Glutamatergic neuron (in vitro differentiated cells): Measurements from ENCODE around the gene BPIFB6. TPM values are rescaled to one million over a fixed set of nuclear protein-coding genes. Genes with fewer than 3 reads are reported as not detected.

ENCODE experiments used
- DNase-seq: peaks from one replicate; pipeline ENCODE4 v3.0.0; 2022
- H3K27ac Mint-ChIP-seq: one replicate; pipeline ENCODE4 v1.8.0; 2020; ENCODE audit warnings: mild to moderate bottlenecking, mixed read lengths, inconsistent platforms; ENCODE audit not compliant: unreplicated experiment
- H3K27me3 Mint-ChIP-seq: one replicate; pipeline ENCODE4 v1.8.0; 2020; ENCODE audit warnings: mild to moderate bottlenecking, moderate library complexity, mixed read lengths, inconsistent platforms; ENCODE audit not compliant: unreplicated experiment
- H3K36me3 Mint-ChIP-seq: one replicate; pipeline ENCODE4 v1.8.0; 2020; ENCODE audit warnings: mild to moderate bottlenecking, mixed read lengths, inconsistent platforms; ENCODE audit not compliant: unreplicated experiment
- H3K4me1 Mint-ChIP-seq: one replicate; pipeline ENCODE4 v1.8.0; 2020; ENCODE audit warnings: mild to moderate bottlenecking, low read depth, mixed read lengths, inconsistent platforms; ENCODE audit not compliant: unreplicated experiment
- H3K4me3 Mint-ChIP-seq: one replicate; pipeline ENCODE4 v1.8.0; 2020; ENCODE audit warnings: mild to moderate bottlenecking, mixed read lengths, inconsistent platforms; ENCODE audit not compliant: unreplicated experiment
- H3K9me3 Mint-ChIP-seq: one replicate; pipeline ENCODE4 v1.8.0; 2020; ENCODE audit warnings: mild to moderate bottlenecking, moderate library complexity, mixed read lengths, inconsistent platforms; ENCODE audit not compliant: unreplicated experiment
- total RNA-seq: library from RNA; stranded (reverse); fragmentation: NEBNext Ultra II Directional; extraction: Animal tissue kit (Norgen Biotek cat#: 25700); gene quantifications from one replicate; pipeline ENCODE4 v1.2.1, GENCODE V29; 2021; ENCODE audit not compliant: unreplicated experiment
- TF ChIP-seq, protein P1 (sequence below): fragments of 200-600 bp; sonication (generic); IDR thresholded peaks from one replicate; pipeline ENCODE4 v1.5.0; 2021; ENCODE audit not compliant: partially characterized antibody, unreplicated experiment

The BPIFB6 gene
- total RNA-seq, 1 donor from 2014 or later, result not detected

GRCh38 chr20:33075281-33075680 is 43.8 kb downstream of the BPIFB6 start:
- H3K4me1 Mint-ChIP-seq, result no peaks in the 10 kb centered on the region
- H3K27ac Mint-ChIP-seq, result no peak overlapping the region
- no peaks in the 10 kb centered on the region for H3K36me3 Mint-ChIP-seq
- H3K27me3 Mint-ChIP-seq, result peaks cover 3% of the 10 kb centered on the region
- H3K4me3 Mint-ChIP-seq, result no peak overlapping the region
- peaks cover 2% of the 10 kb centered on the region for H3K9me3 Mint-ChIP-seq
- DNase-seq, result no peak
- TF ChIP-seq, protein P1, sequence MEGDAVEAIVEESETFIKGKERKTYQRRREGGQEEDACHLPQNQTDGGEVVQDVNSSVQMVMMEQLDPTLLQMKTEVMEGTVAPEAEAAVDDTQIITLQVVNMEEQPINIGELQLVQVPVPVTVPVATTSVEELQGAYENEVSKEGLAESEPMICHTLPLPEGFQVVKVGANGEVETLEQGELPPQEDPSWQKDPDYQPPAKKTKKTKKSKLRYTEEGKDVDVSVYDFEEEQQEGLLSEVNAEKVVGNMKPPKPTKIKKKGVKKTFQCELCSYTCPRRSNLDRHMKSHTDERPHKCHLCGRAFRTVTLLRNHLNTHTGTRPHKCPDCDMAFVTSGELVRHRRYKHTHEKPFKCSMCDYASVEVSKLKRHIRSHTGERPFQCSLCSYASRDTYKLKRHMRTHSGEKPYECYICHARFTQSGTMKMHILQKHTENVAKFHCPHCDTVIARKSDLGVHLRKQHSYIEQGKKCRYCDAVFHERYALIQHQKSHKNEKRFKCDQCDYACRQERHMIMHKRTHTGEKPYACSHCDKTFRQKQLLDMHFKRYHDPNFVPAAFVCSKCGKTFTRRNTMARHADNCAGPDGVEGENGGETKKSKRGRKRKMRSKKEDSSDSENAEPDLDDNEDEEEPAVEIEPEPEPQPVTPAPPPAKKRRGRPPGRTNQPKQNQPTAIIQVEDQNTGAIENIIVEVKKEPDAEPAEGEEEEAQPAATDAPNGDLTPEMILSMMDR, result no peak

DNA sequence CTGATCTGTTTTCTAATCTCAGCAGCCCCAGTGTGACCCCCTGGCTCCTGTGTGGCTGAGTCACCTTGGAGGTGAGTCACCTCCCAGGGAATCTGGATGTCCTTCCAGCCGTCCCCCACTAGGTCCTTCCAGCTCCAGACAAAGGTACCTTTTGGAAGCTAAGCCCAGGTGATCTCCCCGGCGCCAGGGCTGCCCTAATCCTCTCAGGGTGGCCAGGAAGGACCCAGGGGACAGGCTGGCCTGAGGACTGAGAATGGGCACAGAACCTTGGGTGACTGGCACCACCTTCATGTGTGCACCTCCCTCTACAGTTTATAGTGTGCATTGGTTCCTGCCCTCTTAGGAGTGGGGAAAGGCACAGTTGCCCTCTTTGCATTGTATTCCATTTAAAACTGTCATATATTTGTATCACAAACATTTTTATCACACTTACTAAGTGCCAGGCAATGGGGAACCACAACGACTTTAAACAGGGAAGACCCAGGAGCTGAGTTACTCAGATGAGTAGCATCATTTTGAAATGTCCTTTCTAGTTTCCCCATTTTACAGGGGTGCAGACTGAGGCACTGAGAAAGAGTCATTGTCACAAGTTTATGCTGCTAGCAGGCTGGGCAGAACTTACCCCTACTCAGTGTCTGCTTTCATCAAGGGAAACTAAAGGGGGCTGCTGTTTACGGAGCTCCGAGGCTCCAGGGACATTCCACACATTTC is 45.4 kb downstream of the BPIFB6 start:
- Mint-ChIP-seq H3K9me3 (peaks cover 2% of the 10 kb centered on the region), H3K4me3 (no peak overlapping the region), H3K27me3 (no peaks in the 10 kb centered on the region), H3K4me1 (no peaks in the 10 kb centered on the region), H3K27ac (no peak overlapping the region), H3K36me3 (peaks cover 5% of the 10 kb centered on the region)
- DNase-seq, result no peak
- TF ChIP-seq, protein P1, result no peak

- TF ChIP-seq, protein P1, result no peak
- no peak within 1 kb of the TSS for H3K27ac Mint-ChIP-seq
- peaks cover 3% of the 10 kb centered on the region for H3K9me3 Mint-ChIP-seq
- no peaks in the 10 kb centered on the region for H3K27me3 Mint-ChIP-seq
- no peak within 1 kb of the TSS for H3K4me3 Mint-ChIP-seq
- H3K36me3 Mint-ChIP-seq, result peaks cover 5% of the 10 kb centered on the region
- H3K4me1 Mint-ChIP-seq, result no peaks in the 10 kb centered on the region
- no peak for DNase-seq
Measured at GRCh38 chr20:33079259-33079658, 47.8 kb downstream of the BPIFB6 start, which contains the start of gene BPIFB4. BPIFB4 (plus strand) TSS chr20:33079643; CDS start chr20:33081527, 1,884 bp downstream.

DNA sequence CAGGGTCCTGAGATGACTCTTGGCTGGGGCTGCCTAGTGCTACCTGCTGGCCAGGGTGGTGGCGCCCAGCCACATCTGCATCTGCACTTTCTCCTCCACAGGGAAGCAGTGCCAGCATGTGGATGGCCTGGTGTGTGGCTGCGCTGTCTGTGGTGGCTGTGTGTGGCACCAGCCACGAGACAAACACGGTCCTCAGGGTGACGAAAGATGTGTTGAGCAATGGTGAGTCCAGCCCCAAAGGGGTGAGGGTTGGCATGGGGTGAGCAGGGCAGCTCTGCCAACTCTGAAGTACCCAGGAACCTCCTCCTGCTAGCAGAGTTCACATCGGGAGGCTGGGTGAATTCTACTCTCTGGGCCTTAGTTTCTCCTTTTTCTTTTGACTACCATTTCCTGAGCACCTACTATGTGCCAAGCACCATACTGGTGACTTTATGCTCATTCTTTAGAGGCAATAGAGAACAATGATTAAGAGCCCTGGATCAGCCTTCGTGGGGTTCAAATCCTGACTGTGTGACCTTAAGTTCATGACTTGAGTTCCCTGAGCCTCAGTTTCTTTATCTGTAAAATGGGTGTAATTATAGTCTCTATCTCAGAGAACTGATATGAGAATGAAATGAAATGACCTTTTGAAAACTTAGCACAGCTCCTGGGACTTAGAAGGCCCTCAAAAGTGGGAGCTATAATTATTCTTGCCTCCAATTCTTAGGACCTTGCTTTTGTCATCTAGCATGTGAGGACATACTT is 50.1 kb downstream of the BPIFB6 start:
- H3K36me3 Mint-ChIP-seq, result peaks cover 5% of the 10 kb centered on the region
- no peak overlapping the region for H3K27ac Mint-ChIP-seq
- peaks cover 2% of the 10 kb centered on the region for H3K9me3 Mint-ChIP-seq
- no peaks in the 10 kb centered on the region for H3K4me1 Mint-ChIP-seq
- TF ChIP-seq, protein P1, result no peak
- no peak overlapping the region for H3K4me3 Mint-ChIP-seq
- no peaks in the 10 kb centered on the region for H3K27me3 Mint-ChIP-seq
- no peak for DNase-seq

- no peak overlapping the region for H3K27ac Mint-ChIP-seq
Measured at GRCh38 chr20:33082546-33082945, 51.1 kb downstream of the BPIFB6 start.

More at GRCh38 chr20:33082546-33082945, 51.1 kb downstream of the BPIFB6 start:
- no peak for DNase-seq
- peaks cover under 1% of the 10 kb centered on the region for H3K27me3 Mint-ChIP-seq
- H3K4me1 Mint-ChIP-seq, result no peaks in the 10 kb centered on the region
- H3K36me3 Mint-ChIP-seq, result peaks cover 5% of the 10 kb centered on the region
- peaks cover 2% of the 10 kb centered on the region for H3K9me3 Mint-ChIP-seq
- TF ChIP-seq, protein P1, result no peak
- no peak overlapping the region for H3K4me3 Mint-ChIP-seq
